IMR-90 (cell line): ENCODE measurements around the gene EMX2. TPM values are rescaled to one million over a fixed set of nuclear protein-coding genes. Genes with fewer than 3 reads are reported as not detected.

Experiments
- ATAC-seq: fragments of 200-7000 bp; cut with Tn5 transposase; 2 replicates; pipeline ENCODE4 v1.9.1; 2020; ENCODE audit warnings: low read depth, mild to moderate bottlenecking, moderate library complexity
- BruUV-seq: library from RNA; stranded (reverse); fragments of 400-500 nt; replicated peaks from 2 replicates; lab custom pipeline; 2021; lab: Mats Ljungman, UMichigan
- CTCF ChIA-PET: fragments of 300-600 bp; formaldehyde crosslinking; extraction: SDS; loops from one replicate; lab custom pipeline; 2021; ENCODE audit warnings: antibody characterized with exemption; lab: Yijun Ruan, JAX
- POLR2A ChIA-PET: fragments of 300-600 bp; sonication (Branson Sonifier 250); formaldehyde crosslinking; loops from one replicate; lab custom pipeline; 2022; ENCODE audit warnings: antibody characterized with exemption; ENCODE audit not compliant: unreplicated experiment; lab: Charles Lee
- DNase-seq: peaks from one replicate; pipeline ENCODE4 v3.0.0; 2013
- H2AFZ ChIP-seq: replicated peaks from 2 replicates; pipeline ENCODE3; 2013; ENCODE audit warnings: low read length, mild to moderate bottlenecking; ENCODE audit not compliant: poor library complexity
- H2AK5ac ChIP-seq: 2 replicates; pipeline ENCODE4 v1.6.1; 2013; ENCODE audit warnings: low read depth, low read length, inconsistent platforms
- H2AK9ac ChIP-seq: replicated peaks from 2 replicates; pipeline ENCODE3; 2013; ENCODE audit warnings: mild to moderate bottlenecking, low read depth, low read length, moderate library complexity; ENCODE audit not compliant: poor library complexity
- H2BK120ac ChIP-seq: 2 replicates; pipeline ENCODE4 v1.6.1; 2013; ENCODE audit warnings: low read depth, low read length, inconsistent platforms
- H2BK15ac ChIP-seq: 3 replicates; pipeline ENCODE4 v1.6.1; 2013; ENCODE audit warnings: low read depth, low read length, inconsistent platforms
- H2BK20ac ChIP-seq: 2 replicates; pipeline ENCODE4 v1.6.1; 2013; ENCODE audit warnings: low read depth, mild to moderate bottlenecking, inconsistent platforms, low read length, moderate library complexity
- H2BK5ac ChIP-seq: 2 replicates; pipeline ENCODE4 v1.6.1; 2013; ENCODE audit warnings: mild to moderate bottlenecking, low read depth, low read length, inconsistent platforms; ENCODE audit not compliant: poor library complexity, severe bottlenecking
- H3K14ac ChIP-seq: replicated peaks from 2 replicates; pipeline ENCODE4 v1.6.1; 2013; ENCODE audit warnings: low read depth, low read length, inconsistent platforms
- H3K18ac ChIP-seq: 2 replicates; pipeline ENCODE4 v1.6.1; 2013; ENCODE audit warnings: low read depth, low read length, control low read depth
- H3K23ac ChIP-seq: 2 replicates; pipeline ENCODE4 v1.6.1; 2013; ENCODE audit warnings: low read depth, low read length, inconsistent platforms
- H3K27ac ChIP-seq: 2 replicates; pipeline ENCODE4 v1.5.1; 2013; ENCODE audit warnings: mild to moderate bottlenecking, control low read depth, low read length; ENCODE audit not compliant: insufficient read depth
- H3K27me3 ChIP-seq: 2 replicates; pipeline ENCODE4 v1.6.1; 2013; ENCODE audit warnings: low read length; ENCODE audit not compliant: control insufficient read depth, insufficient read depth
- H3K36me3 ChIP-seq: 2 replicates; pipeline ENCODE4 v1.6.1; 2013; ENCODE audit warnings: low read length, mixed read lengths; ENCODE audit not compliant: control insufficient read depth, insufficient read depth
- H3K4ac ChIP-seq: 2 replicates; pipeline ENCODE4 v1.6.1; 2013; ENCODE audit warnings: low read depth, low read length, inconsistent platforms
- H3K4me1 ChIP-seq: 2 replicates; pipeline ENCODE4 v1.6.1; 2013; ENCODE audit warnings: low read length, mixed read lengths; ENCODE audit not compliant: control insufficient read depth, insufficient read depth
- H3K4me2 ChIP-seq: 2 replicates; pipeline ENCODE4 v1.6.1; 2013; ENCODE audit warnings: low read depth, mild to moderate bottlenecking, control low read depth, low read length, moderate library complexity
- H3K4me3 ChIP-seq: 2 replicates; pipeline ENCODE4 v1.5.1; 2013; ENCODE audit warnings: low read depth, mild to moderate bottlenecking, control low read depth, low read length, moderate library complexity; ENCODE audit not compliant: insufficient read depth
- H3K56ac ChIP-seq: 2 replicates; pipeline ENCODE4 v1.6.1; 2013; ENCODE audit warnings: low read length, inconsistent platforms; ENCODE audit not compliant: insufficient read depth; ENCODE audit errors: extremely low read depth
- H3K79me1 ChIP-seq, 2 experiments: 2 replicates each; pipeline ENCODE4 v1.6.1; 2013; ENCODE audit warnings: low read length in 2 of 2, inconsistent platforms in 1 of 2, low read depth in 1 of 2
- H3K9ac ChIP-seq: 2 replicates; pipeline ENCODE4 v1.6.1; 2013; ENCODE audit warnings: low read depth, low read length, control low read depth
- H3K9me1 ChIP-seq: 2 replicates; pipeline ENCODE4 v1.6.1; 2013; ENCODE audit warnings: low read length, inconsistent platforms; ENCODE audit not compliant: insufficient read depth
- H3K9me3 ChIP-seq: 2 replicates; pipeline ENCODE4 v1.6.1; 2013; ENCODE audit warnings: low read length; ENCODE audit not compliant: control insufficient read depth, insufficient read depth
- H4K20me1 ChIP-seq: 2 replicates; pipeline ENCODE4 v1.6.1; 2013; ENCODE audit warnings: low read length, inconsistent platforms; ENCODE audit not compliant: insufficient read depth
- H4K5ac ChIP-seq: 2 replicates; pipeline ENCODE4 v1.6.1; 2013; ENCODE audit warnings: mild to moderate bottlenecking, low read depth, low read length, control low read depth
- H4K8ac ChIP-seq, 2 experiments: 2 replicates each; pipeline ENCODE4 v1.6.1; 2013; ENCODE audit warnings: low read depth in 2 of 2, low read length in 2 of 2, control low read depth in 1 of 2, inconsistent platforms in 1 of 2
- H4K91ac ChIP-seq: 2 replicates; pipeline ENCODE4 v1.6.1; 2013; ENCODE audit warnings: low read depth, low read length, inconsistent platforms; ENCODE audit not compliant: insufficient read depth
- BHLHE40 ChIP-seq: fragments of 150-350 bp; IDR thresholded peaks from 2 replicates; pipeline ENCODE4 v1.6.1; 2016; ENCODE audit warnings: mild to moderate bottlenecking, low read depth, low read length
- CEBPB ChIP-seq: IDR thresholded peaks from 2 replicates; pipeline ENCODE4 v1.6.1; 2012; ENCODE audit warnings: low read depth, low read length, improper control_type of control experiment
- CHD1 ChIP-seq: IDR thresholded peaks from 2 replicates; pipeline ENCODE4 v1.6.1; 2012; ENCODE audit warnings: low read depth, low read length, improper control_type of control experiment
- FOS ChIP-seq: fragments of 150-350 bp; IDR thresholded peaks from 2 replicates; pipeline ENCODE4 v1.6.1; 2016; ENCODE audit warnings: low read depth, low read length
- MAFK ChIP-seq: IDR thresholded peaks from 2 replicates; pipeline ENCODE4 v1.6.1; 2012; ENCODE audit warnings: low read depth, low read length, improper control_type of control experiment
- MAZ ChIP-seq: IDR thresholded peaks from 2 replicates; pipeline ENCODE4 v1.6.1; 2012; ENCODE audit warnings: low read depth, mild to moderate bottlenecking, low read length, improper control_type of control experiment, moderate library complexity, borderline replicate concordance
- MXI1 ChIP-seq: IDR thresholded peaks from 2 replicates; pipeline ENCODE4 v1.6.1; 2012; ENCODE audit warnings: low read depth, mild to moderate bottlenecking, low read length, moderate library complexity, borderline replicate concordance
- NFE2L2 ChIP-seq: fragments of 150-350 bp; IDR thresholded peaks from 2 replicates; pipeline ENCODE4 v1.6.1; 2016; ENCODE audit warnings: low read depth, mild to moderate bottlenecking, low read length
- POLR2A ChIP-seq: IDR thresholded peaks from 2 replicates; pipeline ENCODE4 v1.6.1; 2012; ENCODE audit warnings: mild to moderate bottlenecking, low read depth, low read length
- RAD21 ChIP-seq: IDR thresholded peaks from 2 replicates; pipeline ENCODE4 v1.6.1; 2012; ENCODE audit warnings: low read length, improper control_type of control experiment
- RCOR1 ChIP-seq: IDR thresholded peaks from 2 replicates; pipeline ENCODE4 v1.6.1; 2012; ENCODE audit warnings: mild to moderate bottlenecking, low read length, improper control_type of control experiment; ENCODE audit not compliant: insufficient replicate concordance
- RFX5 ChIP-seq: IDR thresholded peaks from 2 replicates; pipeline ENCODE4 v1.8.0; 2012; ENCODE audit warnings: low read depth, mild to moderate bottlenecking, low read length, moderate library complexity
- SMC3 ChIP-seq: fragments of 150-350 bp; IDR thresholded peaks from 2 replicates; pipeline ENCODE4 v1.6.1; 2016; ENCODE audit warnings: low read depth, mild to moderate bottlenecking, antibody characterized with exemption, low read length, moderate library complexity
- WGBS, 2 experiments: methylation state at CpG; one replicate each; pipeline versions ENCODE4 v1.1.5 to v1.1.7; 2013; ENCODE audit warnings: missing lambda C conversion rate in 2 of 2; ENCODE audit not compliant: insufficient read length in 1 of 2; ENCODE audit errors: extremely low coverage in 2 of 2; 5-methylcytosine and 5-hydroxymethylcytosine counted together
- dilution Hi-C: fragments of 300-500 bp; cut with HindIII; formaldehyde crosslinking; loops from one replicate; pipeline ENCODE4 v1.14.3; 2018; ENCODE audit warnings: low sequenced_read_pairs; ENCODE audit not compliant: unreplicated experiment
- in situ Hi-C: fragments of 300-500 bp; cut with MboI; formaldehyde crosslinking; loops from 3 replicates; pipeline ENCODE4 v1.14.3; 2019; ENCODE audit warnings: low sequenced_read_pairs, inconsistent platforms, mixed read lengths
- intact Hi-C: fragments of 100-400 bp; cut with micrococcal nuclease; formaldehyde crosslinking; loops from 2 replicates; pipeline ENCODE4 v1.10.0; 2022
- polyA plus RNA-seq, 3 experiments: library from polyadenylated mRNA; depleted of rRNA; stranded (reverse); fragments of >200 nt; gene quantifications; 2 replicates each; pipeline ENCODE4 v1.2.3, GENCODE V29; 2012; ENCODE audit warnings: low replicate concordance in 1 of 3
- total RNA-seq: library from RNA; depleted of rRNA; stranded (reverse); fragments of >200 nt; gene quantifications from 2 replicates; pipeline ENCODE4 v1.2.3, GENCODE V29; 2012
- TF ChIP-seq, protein P1 (sequence below): fragments of 150-350 bp; IDR thresholded peaks from 2 replicates; pipeline ENCODE4 v1.6.1; 2017; ENCODE audit warnings: mild to moderate bottlenecking, antibody characterized with exemption, low read length, low read depth
- TF ChIP-seq, protein P2 (sequence below): conservative IDR thresholded peaks from 2 replicates; pipeline ENCODE4 v1.5.1; 2012; ENCODE audit warnings: mild to moderate bottlenecking, low read depth, low read length, improper control_type of control experiment
- TF ChIP-seq, protein P3 (sequence below): fragments of 150-350 bp; IDR thresholded peaks from 2 replicates; pipeline ENCODE4 v1.6.1; 2016; ENCODE audit warnings: low read depth, mild to moderate bottlenecking, low read length, moderate library complexity, borderline replicate concordance

Gene EMX2
- total and polyA plus RNA-seq, 2 of the 4 experiments (the other 2 are of a cell fraction): not detected

DNA sequence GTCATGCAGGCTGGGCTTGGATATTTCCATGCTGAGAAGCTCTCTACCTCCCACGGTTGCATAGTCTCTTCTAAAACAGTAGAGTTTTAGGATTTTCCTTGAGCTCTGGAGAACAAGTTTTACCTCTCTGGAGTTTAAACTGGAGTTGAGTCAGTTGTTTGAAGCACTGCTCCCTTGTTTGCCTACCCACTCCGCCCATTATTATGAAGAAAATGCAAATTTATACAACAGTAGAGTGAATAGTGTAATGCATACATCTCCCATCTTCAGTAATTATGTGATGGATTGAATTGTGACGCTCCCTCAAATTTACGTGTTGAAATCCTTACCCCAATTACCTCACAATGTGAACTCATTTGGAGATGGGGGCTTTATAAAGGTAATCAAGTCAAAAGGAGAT is 17.2 kb downstream of the EMX2 start:
- H3K79me1 ChIP-seq: no peaks in the 10 kb centered on the region
- H3K36me3 ChIP-seq: no peaks in the 10 kb centered on the region
- H2AFZ ChIP-seq: no peak overlapping the region
- no peak overlapping the region for H3K23ac ChIP-seq
- no peak overlapping the region for H4K5ac ChIP-seq
- H3K9me3 ChIP-seq: peaks cover 3% of the 10 kb centered on the region; the same call in 1 of the 2 replicates
- intact Hi-C loops (no loop called here), in situ Hi-C loops (no loop called here), dilution Hi-C loops (no loop called here)
- H2BK15ac ChIP-seq: no peak overlapping the region
- H3K9me1 ChIP-seq: no peaks in the 10 kb centered on the region
- H2AK9ac ChIP-seq: no peak overlapping the region
- CTCF ChIA-PET: no interaction called here
- no peak overlapping the region for H3K56ac ChIP-seq
- DNase-seq (no peak), ATAC-seq (no peak)
- H2BK5ac ChIP-seq: no peak overlapping the region
- no peak overlapping the region for H2AK5ac ChIP-seq
- H3K18ac ChIP-seq: no peak overlapping the region
- no peak overlapping the region for H3K27ac ChIP-seq
- TF ChIP-seq MAZ (no peak), RFX5 (no peak), CHD1 (no peak), SMC3 (no peak), RAD21 (no peak), FOS (no peak), MAFK (no peak), RCOR1 (no peak), MXI1 (no peak), NFE2L2 (no peak), POLR2A (no peak), BHLHE40 (no peak), CEBPB (no peak)
- TF ChIP-seq, protein P1, sequence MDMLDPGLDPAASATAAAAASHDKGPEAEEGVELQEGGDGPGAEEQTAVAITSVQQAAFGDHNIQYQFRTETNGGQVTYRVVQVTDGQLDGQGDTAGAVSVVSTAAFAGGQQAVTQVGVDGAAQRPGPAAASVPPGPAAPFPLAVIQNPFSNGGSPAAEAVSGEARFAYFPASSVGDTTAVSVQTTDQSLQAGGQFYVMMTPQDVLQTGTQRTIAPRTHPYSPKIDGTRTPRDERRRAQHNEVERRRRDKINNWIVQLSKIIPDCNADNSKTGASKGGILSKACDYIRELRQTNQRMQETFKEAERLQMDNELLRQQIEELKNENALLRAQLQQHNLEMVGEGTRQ: no peak
- TF ChIP-seq, protein P2, sequence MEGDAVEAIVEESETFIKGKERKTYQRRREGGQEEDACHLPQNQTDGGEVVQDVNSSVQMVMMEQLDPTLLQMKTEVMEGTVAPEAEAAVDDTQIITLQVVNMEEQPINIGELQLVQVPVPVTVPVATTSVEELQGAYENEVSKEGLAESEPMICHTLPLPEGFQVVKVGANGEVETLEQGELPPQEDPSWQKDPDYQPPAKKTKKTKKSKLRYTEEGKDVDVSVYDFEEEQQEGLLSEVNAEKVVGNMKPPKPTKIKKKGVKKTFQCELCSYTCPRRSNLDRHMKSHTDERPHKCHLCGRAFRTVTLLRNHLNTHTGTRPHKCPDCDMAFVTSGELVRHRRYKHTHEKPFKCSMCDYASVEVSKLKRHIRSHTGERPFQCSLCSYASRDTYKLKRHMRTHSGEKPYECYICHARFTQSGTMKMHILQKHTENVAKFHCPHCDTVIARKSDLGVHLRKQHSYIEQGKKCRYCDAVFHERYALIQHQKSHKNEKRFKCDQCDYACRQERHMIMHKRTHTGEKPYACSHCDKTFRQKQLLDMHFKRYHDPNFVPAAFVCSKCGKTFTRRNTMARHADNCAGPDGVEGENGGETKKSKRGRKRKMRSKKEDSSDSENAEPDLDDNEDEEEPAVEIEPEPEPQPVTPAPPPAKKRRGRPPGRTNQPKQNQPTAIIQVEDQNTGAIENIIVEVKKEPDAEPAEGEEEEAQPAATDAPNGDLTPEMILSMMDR: no peak
- TF ChIP-seq, protein P3, sequence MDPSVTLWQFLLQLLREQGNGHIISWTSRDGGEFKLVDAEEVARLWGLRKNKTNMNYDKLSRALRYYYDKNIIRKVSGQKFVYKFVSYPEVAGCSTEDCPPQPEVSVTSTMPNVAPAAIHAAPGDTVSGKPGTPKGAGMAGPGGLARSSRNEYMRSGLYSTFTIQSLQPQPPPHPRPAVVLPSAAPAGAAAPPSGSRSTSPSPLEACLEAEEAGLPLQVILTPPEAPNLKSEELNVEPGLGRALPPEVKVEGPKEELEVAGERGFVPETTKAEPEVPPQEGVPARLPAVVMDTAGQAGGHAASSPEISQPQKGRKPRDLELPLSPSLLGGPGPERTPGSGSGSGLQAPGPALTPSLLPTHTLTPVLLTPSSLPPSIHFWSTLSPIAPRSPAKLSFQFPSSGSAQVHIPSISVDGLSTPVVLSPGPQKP: no peak
- H4K91ac ChIP-seq: no peak overlapping the region
- WGBS, 2 experiments: no CpG with 5 or more reads among the region's 4 CpGs
- no peak overlapping the region for H3K4me3 ChIP-seq
- H3K9ac ChIP-seq: no peak overlapping the region
- no TSS peak for BruUV-seq
- H3K4ac ChIP-seq: no peak overlapping the region
- H4K20me1 ChIP-seq: no peaks in the 10 kb centered on the region
- H3K14ac ChIP-seq: no peak overlapping the region
- H2BK120ac ChIP-seq: no peak overlapping the region
- H4K8ac ChIP-seq: no peak overlapping the region
- no peaks in the 10 kb centered on the region; the same call in 1 of the 2 replicates for H3K27me3 ChIP-seq
- H3K4me2 ChIP-seq: no peak overlapping the region
- no peak overlapping the region for H2BK20ac ChIP-seq
- POLR2A ChIA-PET: no interaction called here
- H3K4me1 ChIP-seq: no peaks in the 10 kb centered on the region
